HepG2 (cell line): ENCODE data around the gene ALDOA. TPM values are rescaled to one million over a fixed set of nuclear protein-coding genes. Genes with fewer than 3 reads are reported as not detected.
A peak's percentile ranks its signal among the peaks of the same experiment; 100 is the strongest.

ENCODE experiments used
- ATAC-seq: fragments of 200-7000 bp; cut with Tn5 transposase; 3 replicates; pipeline ENCODE4 v1.9.1; 2020; ENCODE audit warnings: mild to moderate bottlenecking, moderate library complexity
- BruUV-seq: library from RNA; stranded (reverse); fragments of 400-500 nt; replicated peaks from 2 replicates; lab custom pipeline; 2021; lab: Mats Ljungman, UMichigan
- CTCF ChIA-PET: fragments of 300-600 bp; formaldehyde crosslinking; extraction: SDS; loops from one replicate; lab custom pipeline; 2021; ENCODE audit warnings: low total read pairs, inconsistent platforms, low intra/inter-chr PET ratio; lab: Yijun Ruan, JAX
- POLR2A ChIA-PET: fragments of 350-600 bp; sonication (Branson Sonifier 250); formaldehyde crosslinking; loops from one replicate; lab custom pipeline; 2020; ENCODE audit warnings: antibody characterized with exemption, inconsistent platforms; lab: Yijun Ruan, JAX
- DNase-seq: peaks from one replicate; pipeline ENCODE4 v3.0.0-alpha.2; 2015; ENCODE audit warnings: low spot score
- FAIRE-seq: peaks from 3 replicates; lab custom pipeline; 2011; peaks lifted over from hg19 to GRCh38; lab: Jason Lieb, UNC
- H2AFZ ChIP-seq: one replicate; pipeline ENCODE4 v1.6.1; 2011; ENCODE audit warnings: low read length, inconsistent platforms
- H3K27ac ChIP-seq: fragments of 300-600 bp; 3 replicates; pipeline ENCODE4 v1.8.0; 2011; ENCODE audit warnings: mixed run types, mild to moderate bottlenecking, mixed read lengths, low read length, inconsistent platforms; ENCODE audit not compliant: insufficient read depth; ENCODE audit errors: extremely low read length
- H3K27me3 ChIP-seq, 2 experiments: fragments of 200-600 bp in 1 of 2; 2 replicates in 1 of 2; 3 replicates in 1 of 2; pipeline versions ENCODE4 v1.6.0 to v1.8.0; 2011; ENCODE audit warnings: low read length in 2 of 2, mild to moderate bottlenecking in 2 of 2, moderate library complexity in 2 of 2, inconsistent platforms in 1 of 2; ENCODE audit not compliant: insufficient read depth in 2 of 2, control insufficient read depth in 1 of 2
- H3K36me3 ChIP-seq, 2 experiments: fragments of 200-600 bp in 1 of 2; replicated peaks in 1 of 2; 2 replicates in 1 of 2; 3 replicates in 1 of 2; pipeline versions ENCODE4 v1.5.1 to v1.8.0; 2011; ENCODE audit warnings: low read length in 2 of 2, inconsistent platforms in 1 of 2; ENCODE audit not compliant: insufficient read depth in 2 of 2, control insufficient read depth in 1 of 2
- H3K4me1 ChIP-seq: 2 replicates; pipeline ENCODE4 v1.5.1; 2012; ENCODE audit warnings: low read length, inconsistent platforms; ENCODE audit not compliant: insufficient read depth
- H3K4me2 ChIP-seq: 2 replicates; pipeline ENCODE4 v1.6.0; 2011; ENCODE audit warnings: low read depth, low read length, inconsistent platforms
- H3K4me3 ChIP-seq, 3 experiments: fragments of 200-600 bp in 1 of 3; sonication (generic), shearing (Covaris generic) in 1 of 3; replicated peaks in 1 of 3; 2 replicates each; pipeline ENCODE4 v1.5.1; 2011 to 2016; ENCODE audit warnings: low read length in 3 of 3, inconsistent platforms in 2 of 3, low read depth in 2 of 3, mild to moderate bottlenecking in 2 of 3, control low read depth in 1 of 3, mixed read lengths in 1 of 3; ENCODE audit not compliant: insufficient read depth in 1 of 3
- H3K79me2 ChIP-seq: one replicate; pipeline ENCODE4 v1.6.1; 2011; ENCODE audit warnings: low read length, inconsistent platforms; ENCODE audit not compliant: insufficient read depth
- H3K9ac ChIP-seq: 2 replicates; pipeline ENCODE4 v1.6.0; 2011; ENCODE audit warnings: mild to moderate bottlenecking, low read depth, low read length, inconsistent platforms; ENCODE audit not compliant: insufficient read depth
- H3K9me3 ChIP-seq: 2 replicates; pipeline ENCODE4 v1.5.1; 2012; ENCODE audit warnings: mild to moderate bottlenecking, low read length
- H4K20me1 ChIP-seq: 2 replicates; pipeline ENCODE4 v1.6.0; 2011; ENCODE audit warnings: inconsistent platforms, mild to moderate bottlenecking, low read length, moderate library complexity; ENCODE audit not compliant: insufficient read depth
- AGO2 ChIP-seq: fragments of 200-400 bp; formaldehyde crosslinking; optimal IDR thresholded peaks from 2 replicates; pipeline ENCODE3; 2017; ENCODE audit warnings: mild to moderate bottlenecking, low read depth, low read length, moderate library complexity
- BORCS8-MEF2B ChIP-seq: sonication (generic); formaldehyde crosslinking; IDR thresholded peaks from 2 replicates; pipeline ENCODE4 v1.8.0; 2022; ENCODE audit warnings: mild to moderate bottlenecking, missing genetic modification reagents
- HOXA3 ChIP-seq: sonication (generic); formaldehyde crosslinking; IDR thresholded peaks from 2 replicates; pipeline ENCODE4 v1.5.0; 2020; ENCODE audit warnings: missing genetic modification reagents
- MXD4 ChIP-seq: IDR thresholded peaks from 2 replicates; pipeline ENCODE4 v1.6.1; 2016; ENCODE audit warnings: mild to moderate bottlenecking, missing biosample characterization, missing genetic modification reagents
- MYC ChIP-seq: sonication (generic); formaldehyde crosslinking; IDR thresholded peaks from 2 replicates; pipeline ENCODE4 v1.9.0; 2021; ENCODE audit warnings: missing genetic modification reagents, borderline replicate concordance
- NR2F6 ChIP-seq, 2 experiments: IDR thresholded peaks; 2 replicates each; pipeline ENCODE4 v1.6.1; 2016; ENCODE audit warnings: antibody characterized with exemption in 1 of 2, mild to moderate bottlenecking in 1 of 2
- POLR2AphosphoS2 ChIP-seq: IDR thresholded peaks from 2 replicates; pipeline ENCODE4 v1.6.1; 2011; ENCODE audit warnings: low read depth, low read length, improper control_type of control experiment
- POLR2AphosphoS5 ChIP-seq: IDR thresholded peaks from 2 replicates; pipeline ENCODE4 v1.6.1; 2012; ENCODE audit warnings: low read depth, low read length
- RBFOX2 ChIP-seq: fragments of 200-400 bp; formaldehyde crosslinking; IDR thresholded peaks from 2 replicates; pipeline ENCODE4 v1.6.1; 2017; ENCODE audit warnings: low read depth, mild to moderate bottlenecking, low read length
- SP5 ChIP-seq: IDR thresholded peaks from 2 replicates; pipeline ENCODE4 v1.6.1; 2016; ENCODE audit warnings: low read depth, borderline replicate concordance
- TBP ChIP-seq: sonication (generic); formaldehyde crosslinking; IDR thresholded peaks from 2 replicates; pipeline ENCODE4 v1.5.0; 2020; ENCODE audit warnings: missing genetic modification reagents
- TBX2 ChIP-seq: sonication (generic); formaldehyde crosslinking; IDR thresholded peaks from 2 replicates; pipeline ENCODE4 v1.5.0; 2020; ENCODE audit warnings: missing genetic modification reagents, mild to moderate bottlenecking, borderline replicate concordance
- ZNF350 ChIP-seq: sonication (generic); formaldehyde crosslinking; IDR thresholded peaks from 2 replicates; pipeline ENCODE4 v1.4.0; 2020; ENCODE audit warnings: mild to moderate bottlenecking, low read depth, missing genetic modification reagents, borderline replicate concordance
- ZNF451 ChIP-seq: sonication (generic); formaldehyde crosslinking; IDR thresholded peaks from 2 replicates; pipeline ENCODE4 v1.5.0; 2020; ENCODE audit warnings: mild to moderate bottlenecking, missing genetic modification reagents
- WGBS: methylation state at CpG from one replicate; pipeline ENCODE4 v1.1.6; 2017; ENCODE audit warnings: low lambda C conversion rate; 5-methylcytosine and 5-hydroxymethylcytosine counted together
- in situ Hi-C: cut with HindIII; loops from 2 replicates; pipeline ENCODE4 v1.10.0; 2017; ENCODE audit warnings: low pct_unique_long_range_greater_than_20kb; ENCODE audit not compliant: extremely low pct_ligation_motif_present
- intact Hi-C: fragments of 100-400 bp; cut with micrococcal nuclease; formaldehyde crosslinking; loops from one replicate; pipeline ENCODE4 v1.10.0; 2022; ENCODE audit not compliant: unreplicated experiment
- polyA plus RNA-seq, 8 experiments: library from polyadenylated mRNA; depleted of rRNA in 3 of 8; stranded (reverse) in 7 of 8; unstranded in 1 of 8; fragments of >200 nt; fragmentation: Illumina TruSeq in 4 of 8; extraction: Trizol in 4 of 8; gene quantifications; 2 replicates each; pipeline versions ENCODE4 v1.2.1 to v1.2.3, GENCODE V29; 2011 to 2016; ENCODE audit warnings: low read depth in 4 of 8, missing spikeins in 1 of 8, mixed read lengths in 1 of 8; ENCODE audit not compliant: insufficient read depth in 1 of 8
- total RNA-seq, 5 experiments: library from RNA; depleted of rRNA; stranded (reverse); fragments of >200 nt; fragmentation: Illumina TruSeq; extraction: Trizol; gene quantifications; 2 replicates each; pipeline ENCODE4 v1.2.3, GENCODE V29; 2016; ENCODE audit warnings: low read depth in 1 of 5
- TF ChIP-seq, protein P1 (sequence below): IDR thresholded peaks from 2 replicates; pipeline ENCODE4 v1.6.1; 2016; ENCODE audit warnings: low read depth, borderline replicate concordance
- TF ChIP-seq, protein P2 (sequence below): sonication (generic); formaldehyde crosslinking; IDR thresholded peaks from 2 replicates; pipeline ENCODE4 v1.5.1; 2020; ENCODE audit warnings: mild to moderate bottlenecking, missing genetic modification reagents, moderate library complexity
- TF ChIP-seq, protein P3 (sequence below): sonication (generic); formaldehyde crosslinking; conservative IDR thresholded peaks from 2 replicates; pipeline ENCODE4 v1.8.0; 2022; ENCODE audit warnings: mild to moderate bottlenecking, moderate library complexity, missing genetic modification reagents

The ALDOA gene
- total and polyA plus RNA-seq, 2 of the 13 experiments (the other 11 are each of a cell fraction or from before 2014, with no cell fraction given), result 925 to 1,884 TPM

DNA sequence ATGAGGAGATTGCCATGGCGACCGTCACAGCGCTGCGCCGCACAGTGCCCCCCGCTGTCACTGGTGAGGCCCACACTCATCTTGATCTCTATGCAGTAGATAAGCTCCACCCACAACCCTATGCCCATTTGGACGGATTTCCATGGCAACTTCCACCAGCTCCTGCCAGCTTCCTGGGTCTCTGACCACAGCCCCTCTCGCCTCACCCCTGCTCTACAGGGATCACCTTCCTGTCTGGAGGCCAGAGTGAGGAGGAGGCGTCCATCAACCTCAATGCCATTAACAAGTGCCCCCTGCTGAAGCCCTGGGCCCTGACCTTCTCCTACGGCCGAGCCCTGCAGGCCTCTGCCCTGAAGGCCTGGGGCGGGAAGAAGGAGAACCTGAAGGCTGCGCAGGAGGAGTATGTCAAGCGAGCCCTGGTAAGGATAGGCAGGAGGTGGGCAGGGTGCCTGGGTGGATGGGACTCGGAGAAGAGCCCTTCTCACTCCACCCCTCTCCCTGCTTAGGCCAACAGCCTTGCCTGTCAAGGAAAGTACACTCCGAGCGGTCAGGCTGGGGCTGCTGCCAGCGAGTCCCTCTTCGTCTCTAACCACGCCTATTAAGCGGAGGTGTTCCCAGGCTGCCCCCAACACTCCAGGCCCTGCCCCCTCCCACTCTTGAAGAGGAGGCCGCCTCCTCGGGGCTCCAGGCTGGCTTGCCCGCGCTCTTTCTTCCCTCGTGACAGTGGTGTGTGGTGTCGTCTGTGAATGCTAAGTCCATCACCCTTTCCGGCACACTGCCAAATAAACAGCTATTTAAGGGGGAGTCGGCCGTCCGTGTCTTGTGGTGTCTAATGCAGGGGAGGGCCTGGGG, 4.3 kb downstream of the ALDOA start:
- Histone ChIP-seq H3K9me3 (no peaks in the 10 kb centered on the region), H4K20me1 (peaks cover 71% of the 10 kb centered on the region), H3K4me3 (peak overlapping the region in 1 of 3 experiments; percentile 47; a peak in 1 of 6 replicates), H3K27ac (no peak overlapping the region), H3K27me3 (peaks cover 0 to 2% of the 10 kb centered on the region in 2 experiments; a peak in 1 of 5 replicates), H2AFZ (no peak overlapping the region), H3K4me2 (peak overlapping the region; percentile 99), H3K4me1 (peaks cover 60% of the 10 kb centered on the region), H3K79me2 (peaks cover 40% of the 10 kb centered on the region), H3K9ac (no peak overlapping the region), H3K36me3 (peaks cover 35 to 57% of the 10 kb centered on the region in 2 experiments)
- CTCF ChIA-PET, result interaction anchor here (1.2 to 2.2 kb wide), 2 partner anchors 22 to 23 kb away, joined by 4 to 9 read pairs; partner anchors contain the start of gene TBX6
- BruUV-seq, result no TSS peak
- ATAC-seq (no peak), DNase-seq (no peak), FAIRE-seq (no peak)
- POLR2A ChIA-PET, result interaction anchor here (0.6 to 9.1 kb wide), 3 partner anchors 9 to 42 kb away, joined by 3 to 120 read pairs (median 3); partner anchors contain the start of gene TBX6
- WGBS, result 93% methylated on average over 31 of the region's 31 CpGs
- in situ Hi-C loops (no loop called here), intact Hi-C loops (loop anchor here (5.0 kb wide), 1 partner anchor 677 kb away; the partner anchor contains the start of gene PHKG2)
- TF ChIP-seq ZNF350 (peak; percentile 40; the same call in 1 of the 2 replicates), POLR2AphosphoS5 (0 out of 2 replicates have a peak, but pooled peaks have one; percentile 17), MXD4 (CRISPR knock-in tag) (peak; percentile 10; the same call in 1 of the 2 replicates), MYC (CRISPR knock-in tag) (0 out of 2 replicates have a peak, but pooled peaks have one; percentile 16), AGO2 (peak; percentile 85), POLR2AphosphoS2 (0 out of 2 replicates have a peak, but pooled peaks have one; percentile 30), TBX2 (no peak), TBP (no peak), BORCS8-MEF2B (CRISPR knock-in tag) (no peak), RBFOX2 (peak; percentile 43), SP5 (no peak), ZNF451 (CRISPR knock-in tag) (0 out of 2 replicates have a peak, but pooled peaks have one; percentile 4), NR2F6 (IDR thresholded peaks at IDR 0.05) (no peak), NR2F6 (CRISPR knock-in tag; IDR thresholded peaks at IDR 0.05) (no peak), HOXA3 (peak; percentile 61)
- TF ChIP-seq, protein P1, sequence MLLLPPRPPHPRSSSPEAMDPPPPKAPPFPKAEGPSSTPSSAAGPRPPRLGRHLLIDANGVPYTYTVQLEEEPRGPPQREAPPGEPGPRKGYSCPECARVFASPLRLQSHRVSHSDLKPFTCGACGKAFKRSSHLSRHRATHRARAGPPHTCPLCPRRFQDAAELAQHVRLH (CRISPR knock-in tag), result 0 out of 2 replicates have a peak, but pooled peaks have one; percentile 15
- TF ChIP-seq, protein P2, sequence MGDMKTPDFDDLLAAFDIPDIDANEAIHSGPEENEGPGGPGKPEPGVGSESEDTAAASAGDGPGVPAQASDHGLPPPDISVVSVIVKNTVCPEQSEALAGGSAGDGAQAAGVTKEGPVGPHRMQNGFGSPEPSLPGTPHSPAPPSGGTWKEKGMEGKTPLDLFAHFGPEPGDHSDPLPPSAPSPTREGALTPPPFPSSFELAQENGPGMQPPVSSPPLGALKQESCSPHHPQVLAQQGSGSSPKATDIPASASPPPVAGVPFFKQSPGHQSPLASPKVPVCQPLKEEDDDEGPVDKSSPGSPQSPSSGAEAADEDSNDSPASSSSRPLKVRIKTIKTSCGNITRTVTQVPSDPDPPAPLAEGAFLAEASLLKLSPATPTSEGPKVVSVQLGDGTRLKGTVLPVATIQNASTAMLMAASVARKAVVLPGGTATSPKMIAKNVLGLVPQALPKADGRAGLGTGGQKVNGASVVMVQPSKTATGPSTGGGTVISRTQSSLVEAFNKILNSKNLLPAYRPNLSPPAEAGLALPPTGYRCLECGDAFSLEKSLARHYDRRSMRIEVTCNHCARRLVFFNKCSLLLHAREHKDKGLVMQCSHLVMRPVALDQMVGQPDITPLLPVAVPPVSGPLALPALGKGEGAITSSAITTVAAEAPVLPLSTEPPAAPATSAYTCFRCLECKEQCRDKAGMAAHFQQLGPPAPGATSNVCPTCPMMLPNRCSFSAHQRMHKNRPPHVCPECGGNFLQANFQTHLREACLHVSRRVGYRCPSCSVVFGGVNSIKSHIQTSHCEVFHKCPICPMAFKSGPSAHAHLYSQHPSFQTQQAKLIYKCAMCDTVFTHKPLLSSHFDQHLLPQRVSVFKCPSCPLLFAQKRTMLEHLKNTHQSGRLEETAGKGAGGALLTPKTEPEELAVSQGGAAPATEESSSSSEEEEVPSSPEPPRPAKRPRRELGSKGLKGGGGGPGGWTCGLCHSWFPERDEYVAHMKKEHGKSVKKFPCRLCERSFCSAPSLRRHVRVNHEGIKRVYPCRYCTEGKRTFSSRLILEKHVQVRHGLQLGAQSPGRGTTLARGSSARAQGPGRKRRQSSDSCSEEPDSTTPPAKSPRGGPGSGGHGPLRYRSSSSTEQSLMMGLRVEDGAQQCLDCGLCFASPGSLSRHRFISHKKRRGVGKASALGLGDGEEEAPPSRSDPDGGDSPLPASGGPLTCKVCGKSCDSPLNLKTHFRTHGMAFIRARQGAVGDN (CRISPR knock-in tag), result peak; percentile 36
- TF ChIP-seq, protein P3, sequence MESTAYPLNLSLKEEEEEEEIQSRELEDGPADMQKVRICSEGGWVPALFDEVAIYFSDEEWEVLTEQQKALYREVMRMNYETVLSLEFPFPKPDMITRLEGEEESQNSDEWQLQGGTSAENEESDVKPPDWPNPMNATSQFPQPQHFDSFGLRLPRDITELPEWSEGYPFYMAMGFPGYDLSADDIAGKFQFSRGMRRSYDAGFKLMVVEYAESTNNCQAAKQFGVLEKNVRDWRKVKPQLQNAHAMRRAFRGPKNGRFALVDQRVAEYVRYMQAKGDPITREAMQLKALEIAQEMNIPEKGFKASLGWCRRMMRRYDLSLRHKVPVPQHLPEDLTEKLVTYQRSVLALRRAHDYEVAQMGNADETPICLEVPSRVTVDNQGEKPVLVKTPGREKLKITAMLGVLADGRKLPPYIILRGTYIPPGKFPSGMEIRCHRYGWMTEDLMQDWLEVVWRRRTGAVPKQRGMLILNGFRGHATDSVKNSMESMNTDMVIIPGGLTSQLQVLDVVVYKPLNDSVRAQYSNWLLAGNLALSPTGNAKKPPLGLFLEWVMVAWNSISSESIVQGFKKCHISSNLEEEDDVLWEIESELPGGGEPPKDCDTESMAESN (CRISPR knock-in tag), result no peak
